Forelimb muscle (tissue), 1 donor: Measurements from ENCODE around the gene ATPAF1. TPM values are rescaled to one million over a fixed set of nuclear protein-coding genes. Genes with fewer than 3 reads are reported as not detected.
"Not testable (repeated sequence)": the region's sequence is repeated elsewhere in the genome, so short reads cannot be mapped to it uniquely, and the experiment has no call there.

Experiments used
- DNase-seq: peaks from one replicate; pipeline ENCODE4 v3.0.0-alpha.2; 2013; ENCODE audit warnings: low read depth
- polyA plus RNA-seq: library from polyadenylated mRNA; unstranded; fragments of 120-200 nt; gene quantifications from one replicate; pipeline ENCODE4 v1.2.1, GENCODE V29; 2013; ENCODE audit not compliant: insufficient read length

The ATPAF1 gene
- 49.3 TPM for polyA plus RNA-seq

DNA sequence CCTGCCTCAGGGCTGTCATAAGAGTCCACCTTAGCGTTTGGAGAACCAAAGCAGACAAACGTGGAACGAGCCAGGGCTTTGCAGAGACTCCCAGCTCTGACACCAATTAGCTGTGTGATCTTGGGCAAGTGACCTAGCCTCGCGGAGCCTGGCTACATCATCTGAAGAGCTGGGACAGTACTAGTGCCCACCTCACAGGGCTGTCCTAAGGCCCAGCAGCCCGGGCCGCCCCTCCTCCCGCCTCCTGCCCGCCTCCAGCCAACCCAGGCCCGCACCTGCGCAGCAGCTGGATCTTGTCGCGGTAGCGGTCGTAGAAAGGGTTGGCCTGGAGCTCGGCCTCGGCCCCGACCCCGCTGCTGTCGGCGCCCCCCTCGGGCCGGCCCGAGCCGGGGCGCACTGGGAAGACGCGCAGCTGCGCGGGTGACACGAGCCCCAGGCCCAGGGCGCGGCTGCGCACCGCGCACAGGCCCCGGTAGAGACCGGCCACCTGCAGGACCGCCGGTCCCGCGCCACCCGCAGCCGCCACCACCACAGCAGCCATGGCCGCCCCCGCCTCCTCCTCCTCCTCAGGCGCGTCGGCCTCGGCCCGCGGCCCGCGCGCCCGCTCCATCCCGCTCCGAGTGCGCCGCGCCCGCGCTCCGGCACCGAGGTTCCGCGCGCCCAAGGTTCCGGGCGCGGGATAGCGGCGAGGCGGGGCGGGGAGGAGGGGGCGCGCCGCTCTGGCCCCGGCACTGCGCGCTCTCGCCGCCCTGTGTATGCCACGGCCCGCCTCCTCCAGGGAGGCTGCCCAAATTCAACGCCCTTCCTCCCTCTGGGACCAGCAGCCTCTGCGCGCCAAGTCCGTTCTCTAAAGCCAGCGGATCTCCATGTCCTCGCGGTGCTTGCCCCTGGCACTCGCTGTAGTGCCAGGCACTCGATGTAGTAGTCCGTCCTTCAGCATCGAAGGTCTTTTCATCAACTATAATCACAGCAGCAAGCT is at the start of gene ATPAF1:
Gene ATPAF1, minus strand, starts transcription at position 583 of the 979 bp plus-strand sequence. Its CDS starts 42 bp downstream, at position 541.
- DNase-seq, result peak; percentile 40

DNA sequence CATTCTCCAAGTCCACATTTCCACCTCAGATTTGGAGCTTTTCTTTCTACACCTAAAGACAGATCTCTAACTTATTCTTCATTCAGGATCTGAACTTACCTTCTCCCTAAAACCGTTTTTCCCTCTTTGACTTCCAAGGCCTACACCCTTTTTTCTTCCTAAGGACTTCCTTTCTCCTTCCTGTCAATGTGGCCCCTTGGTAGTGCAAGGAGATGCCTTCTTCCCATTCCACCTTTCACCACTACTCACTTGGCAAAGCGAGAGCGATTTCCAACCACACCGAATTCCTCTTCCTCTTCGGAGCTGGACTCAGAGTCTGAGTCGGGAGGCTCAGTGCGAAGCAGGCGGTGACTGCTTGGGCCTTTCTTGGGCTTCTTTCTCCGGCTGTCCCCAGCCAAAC is 49.5 kb upstream of the ATPAF1 start:
- DNase-seq, result no peak

DNA sequence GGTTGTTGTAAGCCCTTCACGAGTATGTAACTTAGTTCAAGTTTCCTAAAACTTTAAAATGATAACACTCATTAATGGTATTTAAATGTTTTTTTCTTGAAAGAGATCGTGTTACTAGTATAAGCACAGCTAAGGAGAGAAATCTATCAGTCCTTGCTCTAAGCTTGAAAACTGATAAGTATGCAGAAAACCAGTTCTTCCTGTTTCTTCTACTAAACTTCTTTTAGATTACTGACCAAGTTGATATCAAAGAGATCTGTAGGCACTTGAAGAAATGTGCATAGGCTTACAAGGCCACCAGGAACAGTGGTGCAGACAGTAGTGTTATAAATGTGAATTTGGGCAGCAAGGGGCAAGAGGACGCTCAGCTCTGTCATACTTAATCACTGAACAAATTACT is 46.8 kb upstream of the ATPAF1 start:
- DNase-seq, result no peak

GRCh38 chr1:46708121-46708520 is 40.0 kb upstream of the ATPAF1 start:
- DNase-seq, result no peak

DNA sequence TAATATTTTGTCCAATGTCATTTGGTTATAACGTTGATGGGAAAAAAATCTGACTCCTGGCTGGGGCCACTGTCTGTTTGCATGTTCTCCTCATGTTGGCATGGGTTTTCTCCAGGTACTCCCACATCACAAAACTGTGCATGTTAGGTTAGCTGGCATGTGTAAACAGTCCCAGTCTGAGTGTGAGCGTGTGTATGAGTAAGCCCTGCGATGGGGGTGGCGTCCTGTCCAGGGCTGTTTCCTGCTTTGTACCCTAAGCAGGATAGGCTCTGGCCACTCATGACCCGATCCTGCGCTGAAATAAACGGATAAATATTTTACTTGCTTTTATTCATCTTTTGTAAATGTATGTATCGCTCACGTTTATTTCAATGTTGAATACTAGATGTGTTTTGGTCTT is 37.2 kb upstream of the ATPAF1 start:
- DNase-seq, result no peak

DNA sequence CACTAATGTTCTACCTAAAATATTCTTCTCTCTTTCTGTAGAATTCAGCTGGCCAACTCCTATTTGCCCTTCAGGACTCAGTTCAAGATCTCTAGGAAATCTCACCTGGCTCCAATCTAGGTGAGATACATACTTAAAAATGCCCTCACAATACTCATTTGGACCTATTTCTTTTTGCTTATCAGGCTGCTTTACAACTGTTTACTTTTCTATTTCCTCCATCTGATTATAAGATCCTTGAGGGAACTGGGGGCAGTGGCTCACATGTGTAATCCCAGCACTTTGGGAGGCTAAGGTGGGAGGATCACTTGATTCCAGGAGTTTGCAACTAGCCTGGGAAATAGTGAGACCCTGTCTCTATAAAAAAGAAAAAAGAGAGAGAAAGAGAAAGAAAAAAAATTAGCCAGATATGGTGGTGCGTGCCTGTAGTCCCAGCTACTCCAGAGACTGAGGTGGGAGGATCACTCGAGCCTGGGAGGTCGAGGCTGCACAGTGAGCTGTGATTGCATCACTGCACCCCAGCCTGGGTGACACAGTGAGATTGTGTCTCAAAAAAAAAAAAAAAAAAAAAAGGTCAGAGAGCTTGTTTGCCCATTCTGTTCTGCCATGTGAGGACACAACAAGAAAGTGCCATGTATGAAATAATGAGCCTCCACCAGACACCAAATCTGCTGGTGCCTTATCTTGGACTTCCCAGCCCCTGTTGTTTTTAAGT is 35.9 kb upstream of the ATPAF1 start:
- no peak for DNase-seq

DNA sequence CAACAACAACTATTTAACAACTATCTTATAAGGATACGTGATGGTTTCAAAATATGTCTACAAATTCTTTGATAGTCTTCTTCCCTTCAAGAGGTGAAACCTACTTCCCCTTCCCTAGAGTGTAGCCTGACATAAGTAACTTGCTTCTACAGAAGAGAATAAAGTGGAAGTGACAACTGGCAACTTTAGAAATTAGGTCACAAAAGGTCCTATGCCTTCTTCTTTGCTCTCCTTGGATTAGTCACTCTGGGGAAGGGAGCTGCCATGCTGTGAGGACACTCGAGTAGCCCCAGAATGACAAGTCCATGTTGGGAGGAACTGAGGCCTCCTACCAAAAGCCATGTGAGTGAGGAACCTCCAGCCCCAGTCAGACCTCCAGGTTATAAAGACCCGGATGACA is 31.5 kb upstream of the ATPAF1 start:
- no peak for DNase-seq

GRCh38 chr1:46697053-46697452 is 28.9 kb upstream of the ATPAF1 start:
- DNase-seq, result no peak

DNA sequence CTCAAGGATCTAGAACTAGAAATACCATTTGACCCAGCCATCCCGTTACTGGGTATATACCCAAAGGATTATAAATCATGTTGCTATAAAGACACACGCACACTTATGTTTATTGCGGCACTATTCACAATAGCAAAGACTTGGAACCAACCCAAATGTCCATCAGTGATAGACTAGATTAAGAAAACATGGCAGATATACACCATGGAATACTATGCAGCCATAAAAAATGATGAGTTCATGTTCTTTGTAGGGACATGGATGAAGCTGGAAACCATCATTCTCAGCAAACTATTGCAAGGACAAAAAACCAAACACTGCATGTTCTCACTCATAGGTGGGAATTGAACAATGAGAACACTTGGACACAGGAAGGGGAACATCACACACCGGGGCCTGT is 26.5 kb upstream of the ATPAF1 start:
- not testable (repeated sequence) for DNase-seq

- DNase-seq, result no peak
Observed at GRCh38 chr1:46692811-46693770, 24.9 kb upstream of the ATPAF1 start.

DNA sequence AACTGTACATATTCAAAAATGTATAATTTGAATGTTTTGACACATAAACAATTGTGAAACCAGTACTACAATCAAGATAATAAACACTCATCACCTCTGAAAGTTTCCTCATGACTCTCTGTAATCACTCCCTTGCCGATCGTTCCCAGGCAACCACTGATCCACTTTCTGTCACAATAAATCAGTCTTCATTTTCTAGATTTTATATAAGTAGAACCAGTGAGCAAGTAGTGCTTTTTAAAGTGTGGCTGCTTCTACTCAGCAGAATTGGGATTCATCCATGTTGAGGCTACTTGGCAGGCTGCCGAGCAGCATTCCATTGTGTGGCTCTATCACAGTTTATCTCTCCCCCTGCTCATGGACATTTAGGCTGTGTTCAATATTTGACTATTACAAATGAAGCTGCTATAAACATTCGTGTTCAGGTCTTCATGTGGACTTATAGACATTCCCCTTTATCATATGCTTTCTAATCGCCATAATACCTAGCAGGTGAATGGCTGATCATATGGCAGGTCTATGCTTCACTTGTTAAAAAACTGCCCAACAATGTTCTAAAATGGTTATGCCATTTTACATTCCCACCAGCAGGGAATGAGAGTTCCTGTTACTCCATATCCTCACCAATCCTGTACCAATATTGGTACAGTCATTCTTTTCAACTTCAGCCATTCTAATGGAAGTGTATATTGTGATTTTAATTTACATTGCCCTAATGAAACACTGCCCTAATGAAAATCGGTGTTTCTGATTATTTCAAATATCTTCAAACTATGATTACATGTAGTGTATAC is 24.0 kb upstream of the ATPAF1 start:
- no peak for DNase-seq

- DNase-seq, result no peak
Observed at GRCh38 chr1:46690931-46691421, 22.8 kb upstream of the ATPAF1 start.

- DNase-seq, result no peak
Observed at GRCh38 chr1:46689897-46690296, 21.7 kb upstream of the ATPAF1 start.

DNA sequence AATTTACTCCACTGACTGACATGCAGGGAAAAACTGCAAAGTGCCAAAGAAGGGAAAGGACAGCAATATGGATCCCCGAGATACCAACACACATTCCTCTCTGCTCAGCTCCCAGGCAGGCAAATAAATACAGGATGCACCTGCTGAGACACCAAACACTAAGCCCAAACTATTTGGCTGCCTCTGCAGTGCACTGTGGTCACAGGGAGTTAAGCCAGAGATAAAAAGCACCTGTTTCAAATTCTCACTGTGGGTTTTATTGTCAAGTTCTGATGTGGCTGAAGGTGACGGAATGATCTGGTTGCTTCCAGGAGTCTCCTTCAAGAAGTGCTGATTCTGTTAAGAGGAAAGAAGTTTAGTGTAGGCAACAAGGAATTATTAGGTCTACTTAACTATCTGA is 21.2 kb upstream of the ATPAF1 start:
- DNase-seq, result no peak

DNA sequence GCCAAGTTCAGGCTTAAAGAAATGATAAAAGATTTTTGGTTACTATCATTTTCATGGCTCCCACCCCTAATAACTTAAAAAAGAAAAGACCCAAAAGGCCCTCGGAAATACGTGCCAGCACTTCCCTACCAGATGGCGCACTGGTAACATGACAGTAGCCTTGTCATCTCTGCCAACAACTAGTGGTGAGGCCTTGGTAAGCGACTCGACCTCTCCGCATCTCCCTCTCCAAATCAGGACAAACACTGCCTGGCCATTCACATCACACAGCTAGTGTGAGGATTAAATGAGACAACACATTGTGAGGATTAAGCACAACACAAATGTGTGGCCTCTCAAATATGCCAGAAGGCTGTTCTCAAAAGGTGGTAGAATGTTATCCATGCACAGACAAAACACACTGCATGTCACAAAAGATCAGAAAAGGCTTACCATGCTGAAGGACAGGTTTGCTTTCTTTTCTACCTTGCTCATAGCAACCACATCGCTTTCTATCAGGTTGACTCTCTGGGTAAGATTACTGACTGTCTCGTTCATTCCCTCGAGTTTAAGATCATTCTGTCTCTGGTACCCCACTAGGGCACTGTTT is 19.9 kb upstream of the ATPAF1 start:
- no peak for DNase-seq

DNA sequence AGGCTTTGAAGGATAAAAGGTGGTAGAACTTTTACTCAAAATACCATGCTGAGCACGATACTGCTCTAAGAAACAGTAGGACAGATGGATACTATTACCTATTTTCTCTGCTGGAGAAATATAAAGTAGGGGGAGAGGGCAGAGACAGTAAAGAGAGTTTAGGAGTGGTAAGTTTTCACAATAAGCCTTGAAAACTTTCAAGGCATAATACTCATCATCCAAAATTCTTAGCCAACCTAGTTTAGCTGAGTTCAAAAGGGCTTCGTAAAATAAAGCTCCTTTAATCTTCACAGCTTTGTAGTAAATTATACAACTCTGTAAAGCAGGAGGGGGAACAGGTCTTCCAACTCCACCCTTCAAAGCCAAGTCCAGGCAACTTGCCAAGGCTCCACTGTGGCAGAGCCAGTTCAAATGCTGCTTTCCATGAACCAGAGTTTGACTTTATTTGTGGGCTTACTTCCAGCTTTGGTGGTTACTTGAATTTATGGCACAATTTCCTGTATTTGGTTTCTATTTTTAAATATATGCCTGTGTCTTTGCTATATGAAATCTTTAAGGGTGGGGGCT is 19.0 kb upstream of the ATPAF1 start:
- no peak for DNase-seq

GRCh38 chr1:46686255-46686654 is 18.1 kb upstream of the ATPAF1 start:
- DNase-seq, result no peak

GRCh38 chr1:46684670-46685069 is 16.5 kb upstream of the ATPAF1 start:
- DNase-seq, result no peak

GRCh38 chr1:46682064-46682463 is 13.9 kb upstream of the ATPAF1 start:
- no peak for DNase-seq
